ENCODE results near the gene GSTO2. TPM values are rescaled to one million over a fixed set of nuclear protein-coding genes. Genes with fewer than 3 reads are reported as not detected.

Gene GSTO2
- total and polyA plus RNA-seq, 8 donors = 9.5 to 33.6 (median 29.1) TPM

DNA sequence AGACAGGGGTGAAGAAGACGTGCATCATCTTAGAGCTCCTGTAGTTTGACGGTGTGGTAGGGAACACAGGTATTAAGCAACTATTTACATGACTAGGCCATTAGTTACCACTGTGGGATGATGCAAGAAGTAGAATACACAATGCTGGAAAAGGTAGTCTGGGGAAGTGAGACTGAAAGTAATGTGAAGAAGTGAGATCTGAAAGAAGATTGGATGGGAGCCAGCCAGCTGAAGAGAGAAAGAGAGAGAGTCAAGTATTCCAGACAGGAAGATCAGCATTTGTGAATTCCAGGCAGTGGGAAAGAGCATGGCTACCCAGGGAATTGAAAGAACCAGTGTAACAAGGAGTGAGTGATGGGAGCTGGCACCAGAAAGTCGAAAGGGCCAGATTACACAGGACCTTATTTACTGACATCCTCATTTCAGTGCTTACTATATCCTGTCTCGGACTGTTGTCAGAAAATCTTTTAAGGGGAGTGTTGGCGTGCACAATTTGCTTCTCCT is 80.7 kb downstream of the GSTO2 start:
- peak in 1 of 4 donors; percentile 65 for DNase-seq
- Histone ChIP-seq H3K4me1 (peaks cover 15 to 82% of the 10 kb centered on the region in 2 donors), H3K36me3 (no peaks in the 10 kb centered on the region), H3K27me3 (no peaks in the 10 kb centered on the region), H3K27ac (peak overlapping the region; percentile 56 to 96), H3K9me3 (no peaks in the 10 kb centered on the region), H3K4me3 (no peak overlapping the region)
- TF ChIP-seq, protein P1, sequence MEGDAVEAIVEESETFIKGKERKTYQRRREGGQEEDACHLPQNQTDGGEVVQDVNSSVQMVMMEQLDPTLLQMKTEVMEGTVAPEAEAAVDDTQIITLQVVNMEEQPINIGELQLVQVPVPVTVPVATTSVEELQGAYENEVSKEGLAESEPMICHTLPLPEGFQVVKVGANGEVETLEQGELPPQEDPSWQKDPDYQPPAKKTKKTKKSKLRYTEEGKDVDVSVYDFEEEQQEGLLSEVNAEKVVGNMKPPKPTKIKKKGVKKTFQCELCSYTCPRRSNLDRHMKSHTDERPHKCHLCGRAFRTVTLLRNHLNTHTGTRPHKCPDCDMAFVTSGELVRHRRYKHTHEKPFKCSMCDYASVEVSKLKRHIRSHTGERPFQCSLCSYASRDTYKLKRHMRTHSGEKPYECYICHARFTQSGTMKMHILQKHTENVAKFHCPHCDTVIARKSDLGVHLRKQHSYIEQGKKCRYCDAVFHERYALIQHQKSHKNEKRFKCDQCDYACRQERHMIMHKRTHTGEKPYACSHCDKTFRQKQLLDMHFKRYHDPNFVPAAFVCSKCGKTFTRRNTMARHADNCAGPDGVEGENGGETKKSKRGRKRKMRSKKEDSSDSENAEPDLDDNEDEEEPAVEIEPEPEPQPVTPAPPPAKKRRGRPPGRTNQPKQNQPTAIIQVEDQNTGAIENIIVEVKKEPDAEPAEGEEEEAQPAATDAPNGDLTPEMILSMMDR (IDR thresholded peaks at IDR 0.05) = no peak
- peak; percentile 59 for ATAC-seq
- intact Hi-C loops (cut with DNase I) = loop anchor here in 1 of 2 donors (5.0 kb wide), 1 partner anchor 52 kb away; no protein-coding TSS in a partner anchor

DNA sequence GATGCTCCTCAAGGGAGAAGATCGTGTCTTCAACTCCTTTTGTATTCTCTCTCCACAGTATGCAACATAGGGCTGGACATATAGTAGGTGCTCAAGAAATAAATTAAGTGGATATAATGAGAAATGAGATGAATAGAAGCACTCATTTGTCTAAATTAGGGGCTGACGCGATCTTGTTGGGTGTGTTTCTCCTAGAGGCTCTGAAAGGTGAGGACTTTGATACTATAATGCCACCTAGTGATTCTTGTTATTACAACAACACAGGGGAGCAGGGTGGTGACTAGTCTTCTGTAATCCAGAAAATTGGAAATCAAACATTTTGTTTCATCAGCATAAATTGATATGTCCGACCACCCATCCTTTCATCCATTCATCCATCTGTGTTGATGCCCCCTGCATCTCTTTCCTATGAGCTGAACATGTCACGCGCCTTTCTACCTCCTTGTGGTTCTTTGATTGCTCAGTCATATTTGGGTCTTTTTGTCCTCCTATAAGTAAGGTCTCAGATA is 81.2 kb downstream of the GSTO2 start:
- Histone ChIP-seq H3K4me3 (no peak overlapping the region), H3K9me3 (no peaks in the 10 kb centered on the region), H3K27me3 (no peaks in the 10 kb centered on the region), H3K27ac (peak overlapping the region; percentile 56 to 96), H3K4me1 (peaks cover 15 to 85% of the 10 kb centered on the region in 2 donors), H3K36me3 (no peaks in the 10 kb centered on the region)
- TF ChIP-seq, protein P1 (IDR thresholded peaks at IDR 0.05) = peak; percentile 57 to 66
- peak; percentile 74 for ATAC-seq
- intact Hi-C loops (cut with DNase I) = loop anchor here in 1 of 2 donors (5.0 kb wide), 1 partner anchor 53 kb away; no protein-coding TSS in a partner anchor
- DNase-seq = peak in 2 of 4 donors; percentile 61 to 75

DNA sequence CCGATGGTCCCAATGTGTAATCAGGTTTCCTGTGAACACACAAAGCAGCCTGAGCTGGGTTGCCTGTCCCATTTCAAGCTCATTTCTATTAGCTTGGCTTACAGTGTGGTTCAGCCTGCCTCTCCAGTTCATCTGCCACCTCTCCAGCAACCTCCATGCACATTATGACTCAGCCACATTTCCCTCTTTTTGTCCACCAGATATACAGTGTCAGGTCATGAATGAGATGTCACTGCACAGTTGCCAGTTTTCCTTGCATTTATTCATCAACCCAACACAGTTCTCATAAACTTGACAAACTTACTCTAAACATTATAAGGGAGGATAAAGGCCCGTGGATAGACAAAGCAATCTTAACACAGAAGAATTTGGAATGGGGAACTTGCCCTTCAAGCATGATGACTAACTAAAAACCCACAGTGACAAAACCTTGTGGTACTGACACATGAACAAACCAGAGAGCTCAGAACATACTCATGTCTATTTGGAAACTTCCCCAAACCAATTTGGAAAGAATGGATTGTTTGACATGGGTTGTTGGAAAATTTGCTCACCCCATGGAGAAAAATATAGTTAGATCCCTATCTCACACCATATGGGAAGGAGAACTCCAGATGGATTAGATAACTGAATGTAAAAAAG is 82.2 kb downstream of the GSTO2 start:
- Histone ChIP-seq H3K27ac (peak overlapping the region; percentile 45 to 96), H3K9me3 (no peaks in the 10 kb centered on the region), H3K27me3 (no peaks in the 10 kb centered on the region), H3K36me3 (no peaks in the 10 kb centered on the region), H3K4me1 (peaks cover 15 to 82% of the 10 kb centered on the region in 2 donors), H3K4me3 (no peak overlapping the region)
- TF ChIP-seq, protein P1 (IDR thresholded peaks at IDR 0.05) = no peak
- ATAC-seq (no peak), DNase-seq (no peak)
- intact Hi-C loops (cut with DNase I) = loop anchor here in 1 of 2 donors (5.0 kb wide), 1 partner anchor 54 kb away; no protein-coding TSS in a partner anchor

DNA sequence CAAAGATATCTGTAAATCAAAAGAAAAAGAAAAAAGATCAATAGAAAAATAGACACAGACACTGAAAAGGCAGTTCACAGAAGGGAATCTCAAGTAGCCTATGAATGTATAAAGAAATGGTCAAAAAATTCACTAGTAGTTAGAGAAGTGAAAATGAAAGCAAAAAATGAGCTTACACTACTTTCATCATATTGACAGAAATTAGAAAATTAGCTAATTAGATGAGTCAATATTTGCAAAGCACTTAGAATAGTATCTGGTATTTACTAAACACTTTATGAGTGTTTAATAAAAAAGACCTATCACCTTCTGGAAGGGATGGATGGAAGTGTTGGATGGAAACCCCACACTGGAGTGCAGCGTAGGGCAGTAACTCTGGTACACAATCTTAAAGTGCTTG is 82.9 kb downstream of the GSTO2 start:
- peaks cover 15 to 78% of the 10 kb centered on the region in 2 donors for H3K4me1 ChIP-seq
- peak; percentile 20 for ATAC-seq
- no peaks in the 10 kb centered on the region for H3K36me3 ChIP-seq
- H3K27ac ChIP-seq = peak overlapping the region; percentile 45 to 96
- intact Hi-C loops (cut with DNase I) = loop anchor here in 1 of 2 donors (5.0 kb wide), 1 partner anchor 55 kb away; no protein-coding TSS in a partner anchor
- peak overlapping the region in 1 of 2 donors; percentile 47 for H3K4me3 ChIP-seq
- H3K9me3 ChIP-seq = no peaks in the 10 kb centered on the region
- TF ChIP-seq, protein P1 (IDR thresholded peaks at IDR 0.05) = no peak
- no peak for DNase-seq
- H3K27me3 ChIP-seq = no peaks in the 10 kb centered on the region

All from left lung (tissue), 10 donors.